22Rv1 (cell line): Measurements from ENCODE around the gene TOB1.

Experiments
- H3K27ac ChIP-seq: fragments of 450-650 bp; 2 replicates; pipeline ENCODE4 v1.5.1; 2017
- CTCF ChIP-seq: fragments of 450-650 bp; IDR thresholded peaks from 2 replicates; pipeline ENCODE4 v1.5.1; 2017; ENCODE audit warnings: mild to moderate bottlenecking
- ZFX ChIP-seq: fragments of 450-650 bp; IDR thresholded peaks from 2 replicates; pipeline ENCODE4 v1.6.1; 2017; ENCODE audit warnings: antibody characterized with exemption, borderline replicate concordance

The TOB1 gene

GRCh38 chr17:50822550-50822949 is 43.6 kb downstream of the TOB1 start:
- TF ChIP-seq CTCF, result no peak
- TF ChIP-seq ZFX, result no peak

GRCh38 chr17:50820651-50821050 is 45.5 kb downstream of the TOB1 start:
- TF ChIP-seq ZFX, result no peak
- TF ChIP-seq CTCF, result no peak
- H3K27ac ChIP-seq, result no peak overlapping the region

More at GRCh38 chr17:50822550-50822949, 43.6 kb downstream of the TOB1 start:
- H3K27ac ChIP-seq, result no peak overlapping the region

- H3K27ac ChIP-seq, result no peak overlapping the region
- TF ChIP-seq CTCF (no peak), ZFX (no peak)
These were observed 47.1 kb downstream of the TOB1 start for GRCh38 chr17:50818921-50819657.

- H3K27ac ChIP-seq, result no peak overlapping the region
- TF ChIP-seq CTCF (no peak), ZFX (no peak)
These were observed 47.9 kb downstream of the TOB1 start for GRCh38 chr17:50818261-50818660.

- no peak for TF ChIP-seq ZFX
- TF ChIP-seq CTCF, result no peak
- H3K27ac ChIP-seq, result no peak overlapping the region
These were observed 48.3 kb downstream of the TOB1 start for GRCh38 chr17:50817838-50818237.

- TF ChIP-seq ZFX (no peak), CTCF (peak; percentile 87)
These were observed 49.1 kb downstream of the TOB1 start for GRCh38 chr17:50816771-50817751.

More at GRCh38 chr17:50816771-50817751, 49.1 kb downstream of the TOB1 start:
- no peak overlapping the region for H3K27ac ChIP-seq
